ENCODE data around the gene COG2.

DNA sequence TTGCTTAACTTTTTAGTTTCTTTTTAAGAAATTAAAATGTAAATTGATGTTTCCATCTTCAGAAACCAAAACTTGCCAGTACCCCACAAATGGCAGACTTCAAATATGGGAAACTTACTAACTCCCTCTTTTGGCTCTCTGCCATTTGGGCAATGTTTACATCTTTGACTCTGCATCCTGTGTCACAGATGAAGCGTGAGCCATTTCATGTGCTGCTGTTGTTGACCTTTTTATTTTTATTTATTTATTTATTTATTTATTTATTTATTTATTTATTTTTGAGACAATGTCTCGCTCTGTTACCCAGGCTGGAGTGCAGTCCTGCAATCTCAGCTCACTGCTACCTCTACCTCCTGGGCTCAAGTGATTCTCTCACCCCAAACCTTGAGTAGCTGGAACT lies 16.0 kb upstream of the COG2 start:
- TF ChIP-seq MEIS1 (CRISPR knock-in tag; IDR thresholded peaks at IDR 0.05; ENCODE audit: borderline replicate concordance) (no peak), ZNF791 (tag by site-specific recombination; IDR thresholded peaks at IDR 0.05) (0 out of 2 replicates have a peak, but pooled peaks have one; percentile 76), ZNF561 (tag by site-specific recombination; IDR thresholded peaks at IDR 0.05; ENCODE audit: borderline replicate concordance) (no peak), ZFP3 (tag by site-specific recombination; IDR thresholded peaks at IDR 0.05; ENCODE audit: low read depth) (0 out of 2 replicates have a peak, but pooled peaks have one; percentile 24), BCL11A (tag by site-specific recombination; IDR thresholded peaks at IDR 0.05; ENCODE audit: low read depth) (no peak), SP3 (tag by site-specific recombination; IDR thresholded peaks at IDR 0.05) (0 out of 2 replicates have a peak, but pooled peaks have one; percentile 29), ZNF23 (tag by site-specific recombination; IDR thresholded peaks at IDR 0.05; ENCODE audit: borderline replicate concordance) (no peak), ZNF112 (tag by site-specific recombination; IDR thresholded peaks at IDR 0.05) (no peak)
- TF ChIP-seq, protein P1, sequence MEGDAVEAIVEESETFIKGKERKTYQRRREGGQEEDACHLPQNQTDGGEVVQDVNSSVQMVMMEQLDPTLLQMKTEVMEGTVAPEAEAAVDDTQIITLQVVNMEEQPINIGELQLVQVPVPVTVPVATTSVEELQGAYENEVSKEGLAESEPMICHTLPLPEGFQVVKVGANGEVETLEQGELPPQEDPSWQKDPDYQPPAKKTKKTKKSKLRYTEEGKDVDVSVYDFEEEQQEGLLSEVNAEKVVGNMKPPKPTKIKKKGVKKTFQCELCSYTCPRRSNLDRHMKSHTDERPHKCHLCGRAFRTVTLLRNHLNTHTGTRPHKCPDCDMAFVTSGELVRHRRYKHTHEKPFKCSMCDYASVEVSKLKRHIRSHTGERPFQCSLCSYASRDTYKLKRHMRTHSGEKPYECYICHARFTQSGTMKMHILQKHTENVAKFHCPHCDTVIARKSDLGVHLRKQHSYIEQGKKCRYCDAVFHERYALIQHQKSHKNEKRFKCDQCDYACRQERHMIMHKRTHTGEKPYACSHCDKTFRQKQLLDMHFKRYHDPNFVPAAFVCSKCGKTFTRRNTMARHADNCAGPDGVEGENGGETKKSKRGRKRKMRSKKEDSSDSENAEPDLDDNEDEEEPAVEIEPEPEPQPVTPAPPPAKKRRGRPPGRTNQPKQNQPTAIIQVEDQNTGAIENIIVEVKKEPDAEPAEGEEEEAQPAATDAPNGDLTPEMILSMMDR (tag by site-specific recombination; IDR thresholded peaks at IDR 0.05): no peak
- TF ChIP-seq, protein P2, sequence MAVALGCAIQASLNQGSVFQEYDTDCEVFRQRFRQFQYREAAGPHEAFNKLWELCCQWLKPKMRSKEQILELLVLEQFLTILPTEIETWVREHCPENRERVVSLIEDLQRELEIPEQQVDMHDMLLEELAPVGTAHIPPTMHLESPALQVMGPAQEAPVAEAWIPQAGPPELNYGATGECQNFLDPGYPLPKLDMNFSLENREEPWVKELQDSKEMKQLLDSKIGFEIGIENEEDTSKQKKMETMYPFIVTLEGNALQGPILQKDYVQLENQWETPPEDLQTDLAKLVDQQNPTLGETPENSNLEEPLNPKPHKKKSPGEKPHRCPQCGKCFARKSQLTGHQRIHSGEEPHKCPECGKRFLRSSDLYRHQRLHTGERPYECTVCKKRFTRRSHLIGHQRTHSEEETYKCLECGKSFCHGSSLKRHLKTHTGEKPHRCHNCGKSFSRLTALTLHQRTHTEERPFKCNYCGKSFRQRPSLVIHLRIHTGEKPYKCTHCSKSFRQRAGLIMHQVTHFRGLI (tag by site-specific recombination; IDR thresholded peaks at IDR 0.05): no peak
